ENCODE results near the gene NHS.
A peak's percentile ranks its signal among the peaks of the same experiment; 100 is the strongest.

The NHS gene

GRCh38 chrX:17374619-17375366 lies at the start of gene NHS:
NHS (plus strand) TSS chrX:17375200; CDS start chrX:17375758, 558 bp downstream.
- Histone ChIP-seq H3K36me3 (ENCODE audit: control insufficient read depth, insufficient read depth, low read length) (no peaks in the 10 kb centered on the region), H3K9ac (ENCODE audit: low read depth, low read length) (peak within 1 kb of the TSS; percentile 50), H3K9me3 (ENCODE audit: control insufficient read depth, insufficient read depth, low read length) (no peaks in the 10 kb centered on the region), H3K4me3 (ENCODE audit: low read depth, low read length) (peak within 1 kb of the TSS; percentile 81), H3K27me3 (ENCODE audit: control insufficient read depth, insufficient read depth, low read length) (peaks cover 31% of the 10 kb centered on the region), H3K4me1 (ENCODE audit: control insufficient read depth, insufficient read depth, low read length) (peaks cover 2% of the 10 kb centered on the region)

- Histone ChIP-seq H3K9ac (ENCODE audit: low read depth, low read length) (no peak overlapping the region), H3K27me3 (ENCODE audit: control insufficient read depth, insufficient read depth, low read length) (no peaks in the 10 kb centered on the region), H3K4me1 (ENCODE audit: control insufficient read depth, insufficient read depth, low read length) (no peaks in the 10 kb centered on the region), H3K4me3 (ENCODE audit: low read depth, low read length) (no peak overlapping the region), H3K9me3 (ENCODE audit: control insufficient read depth, insufficient read depth, low read length) (no peaks in the 10 kb centered on the region), H3K36me3 (ENCODE audit: control insufficient read depth, insufficient read depth, low read length) (no peaks in the 10 kb centered on the region)
These were observed 46.2 kb upstream of the NHS start for GRCh38 chrX:17328837-17329236.

- Histone ChIP-seq H3K27me3 (ENCODE audit: control insufficient read depth, insufficient read depth, low read length) (no peaks in the 10 kb centered on the region), H3K9ac (ENCODE audit: low read depth, low read length) (no peak overlapping the region), H3K4me1 (ENCODE audit: control insufficient read depth, insufficient read depth, low read length) (no peaks in the 10 kb centered on the region), H3K36me3 (ENCODE audit: control insufficient read depth, insufficient read depth, low read length) (no peaks in the 10 kb centered on the region), H3K4me3 (ENCODE audit: low read depth, low read length) (no peak overlapping the region), H3K9me3 (ENCODE audit: control insufficient read depth, insufficient read depth, low read length) (no peaks in the 10 kb centered on the region)
These were observed 38.6 kb upstream of the NHS start for GRCh38 chrX:17336377-17336776.

GRCh38 chrX:17355976-17356375 lies 19.0 kb upstream of the NHS start:
- H3K27me3 ChIP-seq (ENCODE audit: control insufficient read depth, insufficient read depth, low read length), result no peaks in the 10 kb centered on the region
- no peak overlapping the region for H3K4me3 ChIP-seq (ENCODE audit: low read depth, low read length)

GRCh38 chrX:17359500-17359899 lies 15.5 kb upstream of the NHS start:
- Histone ChIP-seq H3K4me1 (ENCODE audit: control insufficient read depth, insufficient read depth, low read length) (no peaks in the 10 kb centered on the region), H3K9me3 (ENCODE audit: control insufficient read depth, insufficient read depth, low read length) (no peaks in the 10 kb centered on the region)

More at GRCh38 chrX:17355976-17356375, 19.0 kb upstream of the NHS start:
- Histone ChIP-seq H3K9me3 (ENCODE audit: control insufficient read depth, insufficient read depth, low read length) (no peaks in the 10 kb centered on the region), H3K36me3 (ENCODE audit: control insufficient read depth, insufficient read depth, low read length) (no peaks in the 10 kb centered on the region), H3K9ac (ENCODE audit: low read depth, low read length) (no peak overlapping the region), H3K4me1 (ENCODE audit: control insufficient read depth, insufficient read depth, low read length) (no peaks in the 10 kb centered on the region)

DNA sequence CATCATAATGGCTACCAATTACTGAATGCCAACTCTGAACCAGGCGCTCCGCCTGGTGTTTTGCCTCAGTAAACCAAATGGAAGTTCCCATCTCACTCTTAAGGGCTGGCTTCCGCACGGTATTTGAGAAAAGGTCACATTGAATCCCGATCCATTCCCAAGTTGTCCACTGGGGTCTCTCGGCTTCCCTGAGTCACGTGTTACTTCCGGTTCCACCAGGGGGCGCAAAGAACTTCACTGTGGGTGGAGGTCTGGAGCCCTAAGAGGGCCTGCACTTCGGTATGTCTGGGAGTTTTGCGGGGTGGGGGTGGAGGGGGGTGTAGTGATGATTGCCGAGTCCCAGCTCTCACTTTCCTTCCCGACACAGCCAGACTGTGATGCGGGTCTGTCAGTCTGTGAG lies 13.4 kb upstream of the NHS start:
- Histone ChIP-seq H3K9ac (ENCODE audit: low read depth, low read length) (no peak overlapping the region), H3K4me3 (ENCODE audit: low read depth, low read length) (no peak overlapping the region), H3K9me3 (ENCODE audit: control insufficient read depth, insufficient read depth, low read length) (no peaks in the 10 kb centered on the region), H3K4me1 (ENCODE audit: control insufficient read depth, insufficient read depth, low read length) (no peaks in the 10 kb centered on the region), H3K27me3 (ENCODE audit: control insufficient read depth, insufficient read depth, low read length) (no peaks in the 10 kb centered on the region), H3K36me3 (ENCODE audit: control insufficient read depth, insufficient read depth, low read length) (no peaks in the 10 kb centered on the region)

More at GRCh38 chrX:17359500-17359899, 15.5 kb upstream of the NHS start:
- no peaks in the 10 kb centered on the region for H3K36me3 ChIP-seq (ENCODE audit: control insufficient read depth, insufficient read depth, low read length)
- H3K27me3 ChIP-seq (ENCODE audit: control insufficient read depth, insufficient read depth, low read length), result no peaks in the 10 kb centered on the region
- no peak overlapping the region for H3K4me3 ChIP-seq (ENCODE audit: low read depth, low read length)
- H3K9ac ChIP-seq (ENCODE audit: low read depth, low read length), result no peak overlapping the region

GRCh38 chrX:17368002-17368401 lies 7.0 kb upstream of the NHS start:
- Histone ChIP-seq H3K36me3 (ENCODE audit: control insufficient read depth, insufficient read depth, low read length) (no peaks in the 10 kb centered on the region), H3K9me3 (ENCODE audit: control insufficient read depth, insufficient read depth, low read length) (no peaks in the 10 kb centered on the region), H3K27me3 (ENCODE audit: control insufficient read depth, insufficient read depth, low read length) (no peaks in the 10 kb centered on the region), H3K4me1 (ENCODE audit: control insufficient read depth, insufficient read depth, low read length) (no peaks in the 10 kb centered on the region), H3K9ac (ENCODE audit: low read depth, low read length) (no peak overlapping the region), H3K4me3 (ENCODE audit: low read depth, low read length) (no peak overlapping the region)

DNA sequence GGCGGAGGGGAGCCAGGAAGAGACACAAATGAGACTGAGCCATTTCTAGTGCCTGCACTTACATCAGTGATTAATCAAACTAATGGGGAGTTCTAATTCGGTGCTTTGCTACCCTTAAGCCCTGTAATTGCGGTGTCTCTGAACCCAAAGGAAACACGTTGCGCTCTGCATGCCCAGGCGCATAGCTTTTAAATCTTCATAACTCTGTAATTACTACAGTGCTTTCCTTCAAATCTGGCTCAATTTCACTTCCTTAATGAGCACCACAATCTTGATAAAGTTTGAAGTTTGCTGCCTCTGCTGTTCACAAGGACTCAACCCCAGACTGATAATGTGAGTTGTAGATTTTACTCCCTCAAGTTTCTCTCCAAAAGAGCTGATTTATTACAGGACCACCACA lies 5.7 kb upstream of the NHS start:
- H3K36me3 ChIP-seq (ENCODE audit: control insufficient read depth, insufficient read depth, low read length), result no peaks in the 10 kb centered on the region
- H3K4me3 ChIP-seq (ENCODE audit: low read depth, low read length), result no peak overlapping the region
- no peaks in the 10 kb centered on the region for H3K27me3 ChIP-seq (ENCODE audit: control insufficient read depth, insufficient read depth, low read length)
- H3K9me3 ChIP-seq (ENCODE audit: control insufficient read depth, insufficient read depth, low read length), result no peaks in the 10 kb centered on the region
- H3K4me1 ChIP-seq (ENCODE audit: control insufficient read depth, insufficient read depth, low read length), result peaks cover 2% of the 10 kb centered on the region
- H3K9ac ChIP-seq (ENCODE audit: low read depth, low read length), result no peak overlapping the region

GRCh38 chrX:17370191-17370590 lies 4.8 kb upstream of the NHS start:
- no peaks in the 10 kb centered on the region for H3K36me3 ChIP-seq (ENCODE audit: control insufficient read depth, insufficient read depth, low read length)
- no peaks in the 10 kb centered on the region for H3K27me3 ChIP-seq (ENCODE audit: control insufficient read depth, insufficient read depth, low read length)
- H3K4me1 ChIP-seq (ENCODE audit: control insufficient read depth, insufficient read depth, low read length), result peaks cover 2% of the 10 kb centered on the region
- H3K9me3 ChIP-seq (ENCODE audit: control insufficient read depth, insufficient read depth, low read length), result no peaks in the 10 kb centered on the region
- no peak overlapping the region for H3K4me3 ChIP-seq (ENCODE audit: low read depth, low read length)
- H3K9ac ChIP-seq (ENCODE audit: low read depth, low read length), result no peak overlapping the region

GRCh38 chrX:17372052-17372451 lies 2.9 kb upstream of the NHS start:
- Histone ChIP-seq H3K9me3 (ENCODE audit: control insufficient read depth, insufficient read depth, low read length) (no peaks in the 10 kb centered on the region), H3K4me3 (ENCODE audit: low read depth, low read length) (no peak overlapping the region), H3K9ac (ENCODE audit: low read depth, low read length) (no peak overlapping the region), H3K4me1 (ENCODE audit: control insufficient read depth, insufficient read depth, low read length) (peaks cover 2% of the 10 kb centered on the region), H3K27me3 (ENCODE audit: control insufficient read depth, insufficient read depth, low read length) (peaks cover 10% of the 10 kb centered on the region), H3K36me3 (ENCODE audit: control insufficient read depth, insufficient read depth, low read length) (no peaks in the 10 kb centered on the region)

DNA sequence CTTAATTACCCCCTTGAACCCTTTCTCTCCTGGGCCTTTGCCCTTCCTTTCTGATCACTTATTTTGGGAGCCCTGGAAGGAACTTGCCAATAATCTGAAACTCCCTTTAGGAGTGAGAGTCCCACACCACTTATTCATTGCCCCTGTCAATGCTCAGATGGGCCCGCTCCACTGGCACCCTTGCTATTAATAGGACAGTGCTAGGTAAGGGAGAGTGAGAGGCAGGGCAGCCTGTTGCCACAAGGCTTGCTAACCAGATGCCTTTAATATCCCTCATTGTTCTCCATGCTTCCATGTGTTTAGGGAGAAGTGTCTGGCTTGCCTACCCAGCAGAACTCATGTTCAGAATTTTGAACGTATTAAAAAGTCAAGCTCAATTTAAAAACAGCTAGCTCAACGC lies 1.7 kb upstream of the NHS start:
- Histone ChIP-seq H3K4me1 (ENCODE audit: control insufficient read depth, insufficient read depth, low read length) (peaks cover 2% of the 10 kb centered on the region), H3K36me3 (ENCODE audit: control insufficient read depth, insufficient read depth, low read length) (no peaks in the 10 kb centered on the region), H3K9me3 (ENCODE audit: control insufficient read depth, insufficient read depth, low read length) (no peaks in the 10 kb centered on the region), H3K4me3 (ENCODE audit: low read depth, low read length) (no peak overlapping the region), H3K27me3 (ENCODE audit: control insufficient read depth, insufficient read depth, low read length) (peaks cover 22% of the 10 kb centered on the region), H3K9ac (ENCODE audit: low read depth, low read length) (no peak overlapping the region)

- Histone ChIP-seq H3K4me3 (ENCODE audit: low read depth, low read length) (peak overlapping the region; percentile 81), H3K4me1 (ENCODE audit: control insufficient read depth, insufficient read depth, low read length) (peaks cover 2% of the 10 kb centered on the region), H3K9ac (ENCODE audit: low read depth, low read length) (peak overlapping the region; percentile 26), H3K27me3 (ENCODE audit: control insufficient read depth, insufficient read depth, low read length) (peaks cover 31% of the 10 kb centered on the region), H3K36me3 (ENCODE audit: control insufficient read depth, insufficient read depth, low read length) (no peaks in the 10 kb centered on the region), H3K9me3 (ENCODE audit: control insufficient read depth, insufficient read depth, low read length) (no peaks in the 10 kb centered on the region)
These were observed 302 bp downstream of the NHS start for GRCh38 chrX:17375367-17375636.
